Neutrophil (primary cell): ENCODE data around the gene ZEB1.

Experiments
- H3K27ac ChIP-seq: fragments of 200-600 bp; sonication (generic); 2 replicates; pipeline ENCODE4 v1.5.1; 2016; ENCODE audit warnings: mild to moderate bottlenecking, moderate library complexity
- H3K27me3 ChIP-seq: fragments of 200-600 bp; sonication (generic); 2 replicates; pipeline ENCODE4 v1.6.0; 2016; ENCODE audit warnings: mild to moderate bottlenecking
- H3K36me3 ChIP-seq: fragments of 200-600 bp; sonication (generic); 2 replicates; pipeline ENCODE4 v1.5.1; 2017
- H3K4me1 ChIP-seq, 2 experiments: fragments of 200-600 bp in 1 of 2; sonication (generic) in 1 of 2; 1 replicate in 1 of 2; 2 replicates in 1 of 2; pipeline versions ENCODE4 v1.5.1 to v1.6.1; 2013 to 2016; ENCODE audit warnings: low read depth in 1 of 2, low read length in 1 of 2, mild to moderate bottlenecking in 1 of 2, moderate library complexity in 1 of 2; ENCODE audit not compliant: control insufficient read depth in 1 of 2, insufficient read depth in 1 of 2
- H3K4me3 ChIP-seq, 2 experiments: fragments of 200-600 bp in 1 of 2; sonication (generic) in 1 of 2; 1 replicate in 1 of 2; 2 replicates in 1 of 2; pipeline ENCODE4 v1.5.1; 2013 to 2016; ENCODE audit warnings: low read depth in 1 of 2, low read length in 1 of 2, mild to moderate bottlenecking in 1 of 2, moderate library complexity in 1 of 2
- H3K9me3 ChIP-seq: fragments of 200-600 bp; sonication (generic); 2 replicates; pipeline ENCODE4 v1.5.1; 2016
- TF ChIP-seq, protein P1 (sequence below): fragments of 200-600 bp; sonication (generic); IDR thresholded peaks from 2 replicates; pipeline ENCODE4 v1.5.1; 2016; ENCODE audit warnings: antibody characterized with exemption

ZEB1 gene

DNA sequence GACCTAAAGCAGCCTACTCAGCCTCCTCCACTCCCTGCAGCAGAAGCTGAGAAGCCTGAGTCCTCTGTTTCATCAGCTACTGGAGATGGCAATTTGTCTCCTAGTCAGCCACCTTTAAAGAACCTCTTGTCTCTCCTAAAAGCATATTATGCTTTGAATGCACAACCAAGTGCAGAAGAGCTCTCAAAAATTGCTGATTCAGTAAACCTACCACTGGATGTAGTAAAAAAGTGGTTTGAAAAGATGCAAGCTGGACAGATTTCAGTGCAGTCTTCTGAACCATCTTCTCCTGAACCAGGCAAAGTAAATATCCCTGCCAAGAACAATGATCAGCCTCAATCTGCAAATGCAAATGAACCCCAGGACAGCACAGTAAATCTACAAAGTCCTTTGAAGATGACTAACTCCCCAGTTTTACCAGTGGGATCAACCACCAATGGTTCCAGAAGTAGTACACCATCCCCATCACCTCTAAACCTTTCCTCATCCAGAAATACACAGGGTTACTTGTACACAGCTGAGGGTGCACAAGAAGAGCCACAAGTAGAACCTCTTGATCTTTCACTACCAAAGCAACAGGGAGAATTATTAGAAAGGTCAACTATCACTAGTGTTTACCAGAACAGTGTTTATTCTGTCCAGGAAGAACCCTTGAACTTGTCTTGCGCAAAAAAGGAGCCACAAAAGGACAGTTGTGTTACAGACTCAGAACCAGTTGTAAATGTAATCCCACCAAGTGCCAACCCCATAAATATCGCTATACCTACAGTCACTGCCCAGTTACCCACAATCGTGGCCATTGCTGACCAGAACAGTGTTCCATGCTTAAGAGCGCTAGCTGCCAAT lies 202.2 kb downstream of the ZEB1 start:
- TF ChIP-seq, protein P1, sequence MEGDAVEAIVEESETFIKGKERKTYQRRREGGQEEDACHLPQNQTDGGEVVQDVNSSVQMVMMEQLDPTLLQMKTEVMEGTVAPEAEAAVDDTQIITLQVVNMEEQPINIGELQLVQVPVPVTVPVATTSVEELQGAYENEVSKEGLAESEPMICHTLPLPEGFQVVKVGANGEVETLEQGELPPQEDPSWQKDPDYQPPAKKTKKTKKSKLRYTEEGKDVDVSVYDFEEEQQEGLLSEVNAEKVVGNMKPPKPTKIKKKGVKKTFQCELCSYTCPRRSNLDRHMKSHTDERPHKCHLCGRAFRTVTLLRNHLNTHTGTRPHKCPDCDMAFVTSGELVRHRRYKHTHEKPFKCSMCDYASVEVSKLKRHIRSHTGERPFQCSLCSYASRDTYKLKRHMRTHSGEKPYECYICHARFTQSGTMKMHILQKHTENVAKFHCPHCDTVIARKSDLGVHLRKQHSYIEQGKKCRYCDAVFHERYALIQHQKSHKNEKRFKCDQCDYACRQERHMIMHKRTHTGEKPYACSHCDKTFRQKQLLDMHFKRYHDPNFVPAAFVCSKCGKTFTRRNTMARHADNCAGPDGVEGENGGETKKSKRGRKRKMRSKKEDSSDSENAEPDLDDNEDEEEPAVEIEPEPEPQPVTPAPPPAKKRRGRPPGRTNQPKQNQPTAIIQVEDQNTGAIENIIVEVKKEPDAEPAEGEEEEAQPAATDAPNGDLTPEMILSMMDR: no peak
- H3K4me1 ChIP-seq: no peaks in the 10 kb centered on the region
- no peaks in the 10 kb centered on the region for H3K27me3 ChIP-seq
- no peaks in the 10 kb centered on the region for H3K9me3 ChIP-seq
- H3K4me3 ChIP-seq: no peak overlapping the region
- H3K36me3 ChIP-seq: peaks cover 62% of the 10 kb centered on the region
- no peak overlapping the region for H3K27ac ChIP-seq

DNA sequence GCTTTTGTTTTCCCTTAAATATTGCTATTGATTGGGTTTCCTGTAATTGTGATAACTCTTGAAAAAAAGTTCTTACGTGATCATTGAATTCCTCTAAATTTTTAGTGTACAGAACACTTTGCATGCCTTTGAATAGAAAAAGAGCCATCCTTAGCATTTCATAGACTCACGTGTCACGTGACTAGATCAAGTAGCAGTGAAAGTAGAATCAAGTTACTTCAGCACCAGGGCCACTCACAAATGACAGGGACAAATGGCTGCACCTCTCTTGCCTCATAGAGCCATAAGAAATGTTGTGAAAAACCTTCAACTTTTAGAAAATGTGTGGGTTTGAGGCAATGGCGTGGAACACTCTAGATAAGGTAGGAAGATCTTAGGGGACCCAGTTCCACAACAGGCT lies 203.8 kb downstream of the ZEB1 start:
- H3K36me3 ChIP-seq: peaks cover 78% of the 10 kb centered on the region
- no peak overlapping the region for H3K27ac ChIP-seq
- H3K4me3 ChIP-seq: no peak overlapping the region
- TF ChIP-seq, protein P1: no peak
- H3K4me1 ChIP-seq: no peaks in the 10 kb centered on the region
- no peaks in the 10 kb centered on the region for H3K27me3 ChIP-seq
- no peaks in the 10 kb centered on the region for H3K9me3 ChIP-seq

DNA sequence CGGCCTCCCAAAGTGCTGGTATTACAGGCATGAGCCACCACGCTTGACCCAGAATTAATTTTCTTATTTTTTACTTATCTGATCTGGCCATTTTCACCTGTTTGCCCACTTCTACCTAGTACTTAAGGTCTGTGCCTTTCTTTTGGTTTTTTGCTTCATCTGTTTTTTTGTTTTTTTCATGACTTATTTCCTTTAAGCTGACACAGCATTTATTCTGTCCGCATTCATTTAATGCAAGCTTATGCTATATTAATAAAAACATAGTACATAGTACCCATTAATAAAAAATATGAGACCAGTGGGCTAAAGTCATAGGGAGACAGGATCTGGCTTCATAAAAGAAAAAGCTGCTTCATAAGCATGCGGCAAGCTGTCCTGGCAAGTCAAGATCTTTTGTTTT lies 205.4 kb downstream of the ZEB1 start:
- TF ChIP-seq, protein P1: no peak
- H3K27ac ChIP-seq: no peak overlapping the region
- peaks cover 75% of the 10 kb centered on the region for H3K36me3 ChIP-seq
- H3K4me3 ChIP-seq: no peak overlapping the region
- H3K27me3 ChIP-seq: no peaks in the 10 kb centered on the region
- H3K4me1 ChIP-seq: no peaks in the 10 kb centered on the region
- H3K9me3 ChIP-seq: no peaks in the 10 kb centered on the region

DNA sequence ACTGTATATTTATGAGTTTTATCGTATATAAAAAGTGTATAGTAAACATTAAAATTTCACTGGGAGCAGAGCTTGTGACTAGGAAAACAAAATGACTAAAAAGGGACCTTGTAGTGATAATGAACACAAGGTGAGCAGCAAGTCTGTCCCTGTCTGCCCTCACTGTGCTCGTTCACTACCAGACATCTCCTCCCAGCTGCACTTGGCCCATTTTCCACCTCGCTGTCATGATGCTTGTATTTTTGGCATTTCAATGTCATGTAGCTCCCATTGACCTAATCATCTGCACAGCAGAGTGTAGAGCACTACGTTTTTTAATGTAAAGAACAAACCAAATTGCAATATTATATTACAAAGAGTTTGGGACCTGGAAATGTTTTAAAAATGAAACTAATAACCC lies 207.2 kb downstream of the ZEB1 start:
- Histone ChIP-seq H3K4me3 (no peak overlapping the region), H3K4me1 (no peaks in the 10 kb centered on the region), H3K27me3 (no peaks in the 10 kb centered on the region), H3K27ac (no peak overlapping the region), H3K36me3 (peaks cover 62% of the 10 kb centered on the region), H3K9me3 (no peaks in the 10 kb centered on the region)
- TF ChIP-seq, protein P1: no peak

DNA sequence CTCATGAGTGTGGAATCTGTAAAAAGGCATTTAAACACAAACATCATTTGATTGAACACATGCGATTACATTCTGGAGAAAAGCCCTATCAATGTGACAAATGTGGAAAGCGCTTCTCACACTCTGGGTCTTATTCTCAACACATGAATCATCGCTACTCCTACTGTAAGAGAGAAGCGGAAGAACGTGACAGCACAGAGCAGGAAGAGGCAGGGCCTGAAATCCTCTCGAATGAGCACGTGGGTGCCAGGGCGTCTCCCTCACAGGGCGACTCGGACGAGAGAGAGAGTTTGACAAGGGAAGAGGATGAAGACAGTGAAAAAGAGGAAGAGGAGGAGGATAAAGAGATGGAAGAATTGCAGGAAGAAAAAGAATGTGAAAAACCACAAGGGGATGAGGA lies 207.7 kb downstream of the ZEB1 start:
- H3K36me3 ChIP-seq: peaks cover 57% of the 10 kb centered on the region
- TF ChIP-seq, protein P1: no peak
- no peaks in the 10 kb centered on the region for H3K27me3 ChIP-seq
- H3K4me3 ChIP-seq: no peak overlapping the region
- no peaks in the 10 kb centered on the region for H3K9me3 ChIP-seq
- no peak overlapping the region for H3K27ac ChIP-seq
- no peaks in the 10 kb centered on the region for H3K4me1 ChIP-seq
